NCI-H187 treated with DMSO at 0.1 percent for 48 hours (cell line): ENCODE measurements around the gene TRIM54.
"Not testable (repeated sequence)": the region's sequence is repeated elsewhere in the genome, so short reads cannot be mapped to it uniquely, and the experiment has no call there.

Source experiments
- DNase-seq: peaks from one replicate; lab custom pipeline; 2025; lab: John Stamatoyannopoulos, UW

TRIM54 gene

DNA sequence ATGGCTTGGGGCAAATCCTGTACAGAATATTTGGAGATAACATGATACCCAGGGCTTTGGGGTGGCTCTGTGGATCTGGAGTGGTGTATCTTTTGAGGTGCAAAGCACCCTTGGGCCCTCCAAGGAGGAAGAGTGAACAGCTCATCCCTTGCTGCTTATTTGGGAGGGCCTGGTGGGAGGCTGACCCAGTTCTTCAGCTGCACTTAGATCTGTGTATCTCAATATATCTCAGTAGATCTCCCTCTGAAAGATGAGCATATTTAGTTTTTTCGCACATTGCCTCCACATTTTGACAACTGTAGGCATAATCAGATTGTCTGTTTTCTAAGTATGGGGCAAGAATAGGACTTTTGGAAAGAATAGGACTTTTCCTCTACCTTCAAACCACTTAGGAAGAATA lies 2.8 kb downstream of the TRIM54 start:
- DNase-seq, result no peak

DNA sequence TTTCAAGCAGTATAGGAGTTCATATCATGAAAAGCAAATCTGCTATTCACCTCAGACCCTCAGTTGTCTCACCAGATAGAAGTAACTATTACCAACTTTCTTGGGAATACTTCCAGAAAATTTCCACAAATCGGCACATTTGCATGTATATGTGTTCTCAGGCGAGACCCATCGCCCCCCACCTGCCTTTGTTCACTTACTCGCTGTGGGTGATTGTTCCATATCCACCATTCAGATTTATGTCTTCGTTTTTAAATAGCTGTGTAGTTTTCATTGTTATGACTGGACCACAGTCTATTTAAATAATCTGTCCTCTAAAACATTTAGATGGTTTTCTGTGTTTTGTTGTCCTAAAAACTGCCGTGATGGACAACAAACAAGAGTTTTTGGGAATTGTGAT lies 3.3 kb downstream of the TRIM54 start:
- no peak for DNase-seq

DNA sequence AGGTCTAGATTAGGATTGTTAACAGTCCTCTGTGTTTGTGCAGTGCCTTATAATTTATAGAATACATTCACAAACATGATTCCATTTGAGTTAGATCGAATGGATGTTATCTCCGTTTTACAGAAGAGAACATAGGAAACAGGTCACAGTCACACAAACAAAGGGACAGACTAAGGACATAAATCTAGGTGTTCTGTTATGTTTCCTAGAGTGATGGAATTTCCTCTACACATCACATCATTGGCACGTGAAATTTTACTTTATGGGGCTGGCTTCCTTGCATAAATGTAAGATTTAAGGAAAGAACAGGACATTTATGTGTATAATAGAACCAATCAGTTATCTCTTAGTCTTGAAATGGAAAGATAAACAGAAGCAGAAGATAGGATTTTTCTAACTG lies 6.4 kb downstream of the TRIM54 start:
- DNase-seq, result no peak

DNA sequence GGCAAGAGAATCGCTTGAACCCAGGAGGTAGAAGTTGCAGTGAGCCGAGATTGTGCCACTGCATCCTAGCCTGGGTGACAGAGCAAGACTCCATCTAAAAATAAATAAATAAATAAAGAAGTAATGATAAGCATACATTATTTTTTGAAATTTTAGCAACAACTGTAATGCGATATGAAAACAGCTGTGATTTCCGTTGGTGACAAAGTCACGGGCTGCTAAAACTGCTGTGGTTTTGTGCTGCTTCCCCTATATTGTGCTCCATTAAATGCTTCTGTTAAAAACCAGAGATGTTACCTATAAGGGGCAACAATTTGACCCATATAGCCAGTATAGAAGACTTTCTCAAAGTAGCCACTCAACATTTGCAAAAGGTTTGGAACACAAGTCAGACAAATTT lies 8.3 kb downstream of the TRIM54 start:
- DNase-seq, result no peak

DNA sequence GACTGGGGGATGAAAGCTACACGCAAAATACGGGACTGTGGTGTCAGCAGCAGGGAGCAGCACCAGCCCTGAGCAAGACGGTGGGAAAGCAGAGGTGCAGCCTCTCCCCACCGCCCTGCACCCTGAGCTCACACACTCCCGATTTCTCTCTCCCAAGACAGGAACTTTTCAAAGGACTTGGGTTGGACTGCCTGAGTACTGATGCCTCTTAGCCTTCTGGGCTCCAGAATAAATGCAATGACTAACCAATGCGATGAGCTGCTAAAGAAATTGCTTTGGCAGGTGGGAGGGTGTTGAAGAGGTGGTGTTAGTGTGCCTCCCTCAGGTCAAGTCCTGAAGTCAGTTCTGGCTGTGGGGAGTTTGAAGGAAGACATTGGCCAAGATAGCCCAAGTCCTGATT lies 9.6 kb downstream of the TRIM54 start:
- no peak for DNase-seq

DNA sequence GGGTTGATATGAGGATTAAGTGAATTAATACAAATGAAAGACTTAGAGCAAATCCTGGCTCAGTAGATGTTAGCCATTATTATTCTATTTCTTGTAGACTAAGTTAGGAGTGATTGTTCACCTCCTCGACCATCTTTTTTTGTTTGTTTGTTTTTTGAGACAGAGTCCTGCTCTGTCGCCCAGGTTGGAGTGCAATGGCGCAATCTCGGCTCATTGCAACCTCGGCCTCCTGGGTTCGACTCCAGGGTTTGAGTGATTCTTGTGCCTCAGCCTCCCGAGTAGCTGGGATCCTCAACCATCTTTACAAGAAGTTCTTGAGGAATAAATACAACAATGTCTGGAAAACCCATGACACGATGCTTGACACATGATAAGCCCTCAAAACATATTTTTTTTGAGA lies 12.7 kb downstream of the TRIM54 start:
- DNase-seq, result no peak

DNA sequence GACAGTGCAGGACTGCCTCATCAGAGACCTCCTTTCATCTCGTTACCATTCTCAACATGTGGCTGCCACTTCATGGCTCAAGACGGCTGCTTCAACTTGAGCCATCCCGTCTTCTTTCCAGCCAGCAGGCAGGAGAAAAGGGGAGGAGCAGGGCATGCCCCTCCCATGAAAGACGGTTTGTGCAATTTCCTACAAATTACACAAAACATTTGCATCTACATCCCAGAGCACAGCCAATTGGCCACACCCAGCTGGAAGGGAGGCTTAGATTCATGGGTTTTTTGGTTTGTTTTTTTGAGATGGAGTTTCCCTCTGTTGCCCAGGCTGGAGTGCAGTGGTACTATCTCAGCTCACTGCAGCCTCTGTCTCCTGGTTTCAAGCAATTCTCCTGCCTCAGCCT lies 14.3 kb downstream of the TRIM54 start:
- no peak for DNase-seq

DNA sequence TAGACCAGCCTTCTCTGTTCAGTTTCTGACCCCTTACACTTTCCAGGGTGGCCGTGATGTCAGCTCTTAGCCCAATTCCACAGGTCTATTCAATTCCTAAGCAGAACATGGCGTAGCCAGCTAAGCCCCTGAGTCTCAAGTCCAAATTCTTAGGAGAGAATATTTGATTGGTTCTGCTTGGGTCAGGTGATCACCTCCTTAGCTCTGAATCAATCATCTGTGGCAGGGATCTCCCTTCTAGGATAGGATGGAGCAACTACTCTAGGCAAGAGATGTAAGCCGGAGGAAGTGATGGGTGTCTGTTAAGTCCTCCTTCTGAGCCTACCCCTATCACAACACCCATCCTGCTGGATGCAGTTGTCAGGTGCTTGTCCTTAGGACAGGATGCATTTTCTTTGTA lies 15.0 kb downstream of the TRIM54 start:
- DNase-seq, result no peak

DNA sequence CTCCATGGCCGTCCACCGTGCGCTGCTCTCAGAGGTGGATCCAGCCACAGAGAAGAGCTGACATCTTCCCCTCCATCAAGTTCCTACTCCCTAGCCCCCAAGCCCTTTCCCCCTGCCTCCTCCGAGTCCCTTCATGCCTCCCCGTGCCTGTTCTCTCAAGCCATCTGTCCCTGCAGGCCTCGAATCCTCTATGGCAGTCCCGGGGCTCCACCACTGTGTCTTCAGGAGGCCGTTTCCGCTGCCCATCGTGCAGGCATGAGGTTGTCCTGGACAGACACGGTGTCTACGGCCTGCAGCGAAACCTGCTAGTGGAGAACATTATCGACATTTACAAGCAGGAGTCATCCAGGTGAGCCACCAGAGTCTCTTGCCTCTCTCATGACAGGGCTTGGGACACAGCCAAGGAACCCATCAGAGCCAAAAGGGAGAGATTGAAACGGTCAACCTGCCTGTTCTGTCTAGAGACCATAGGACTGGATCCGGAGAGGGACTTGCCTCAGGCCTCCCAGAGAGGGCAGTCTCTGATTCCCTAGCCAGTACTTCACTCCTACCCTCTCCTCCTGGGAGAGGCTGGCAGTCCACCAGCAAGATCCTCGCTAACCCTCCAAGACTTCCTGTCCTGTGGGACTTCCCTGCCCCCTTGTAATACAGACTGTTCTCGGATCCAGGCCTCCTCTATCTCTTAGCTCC lies 16.3 kb downstream of the TRIM54 start:
- DNase-seq, result no peak

DNA sequence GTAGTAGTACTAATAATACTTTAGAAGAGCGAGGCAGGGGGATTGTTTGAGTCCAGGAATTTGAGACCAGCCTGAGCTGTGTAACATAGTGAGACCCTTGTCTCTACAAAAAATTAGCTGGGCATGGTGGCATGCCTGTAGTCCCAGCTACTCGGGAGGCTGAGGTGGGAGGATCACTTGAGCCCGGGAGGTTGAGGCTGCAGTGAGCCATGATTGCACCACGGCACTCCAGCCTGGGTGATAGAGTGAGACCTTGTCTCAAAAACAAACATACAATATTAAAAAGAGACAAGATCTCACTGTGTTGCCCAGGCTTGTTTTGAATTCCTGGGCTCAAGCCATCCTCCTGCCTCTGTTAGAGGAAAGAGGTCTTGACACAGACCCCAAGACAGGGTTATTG lies 18.4 kb downstream of the TRIM54 start:
- not testable (repeated sequence) for DNase-seq

DNA sequence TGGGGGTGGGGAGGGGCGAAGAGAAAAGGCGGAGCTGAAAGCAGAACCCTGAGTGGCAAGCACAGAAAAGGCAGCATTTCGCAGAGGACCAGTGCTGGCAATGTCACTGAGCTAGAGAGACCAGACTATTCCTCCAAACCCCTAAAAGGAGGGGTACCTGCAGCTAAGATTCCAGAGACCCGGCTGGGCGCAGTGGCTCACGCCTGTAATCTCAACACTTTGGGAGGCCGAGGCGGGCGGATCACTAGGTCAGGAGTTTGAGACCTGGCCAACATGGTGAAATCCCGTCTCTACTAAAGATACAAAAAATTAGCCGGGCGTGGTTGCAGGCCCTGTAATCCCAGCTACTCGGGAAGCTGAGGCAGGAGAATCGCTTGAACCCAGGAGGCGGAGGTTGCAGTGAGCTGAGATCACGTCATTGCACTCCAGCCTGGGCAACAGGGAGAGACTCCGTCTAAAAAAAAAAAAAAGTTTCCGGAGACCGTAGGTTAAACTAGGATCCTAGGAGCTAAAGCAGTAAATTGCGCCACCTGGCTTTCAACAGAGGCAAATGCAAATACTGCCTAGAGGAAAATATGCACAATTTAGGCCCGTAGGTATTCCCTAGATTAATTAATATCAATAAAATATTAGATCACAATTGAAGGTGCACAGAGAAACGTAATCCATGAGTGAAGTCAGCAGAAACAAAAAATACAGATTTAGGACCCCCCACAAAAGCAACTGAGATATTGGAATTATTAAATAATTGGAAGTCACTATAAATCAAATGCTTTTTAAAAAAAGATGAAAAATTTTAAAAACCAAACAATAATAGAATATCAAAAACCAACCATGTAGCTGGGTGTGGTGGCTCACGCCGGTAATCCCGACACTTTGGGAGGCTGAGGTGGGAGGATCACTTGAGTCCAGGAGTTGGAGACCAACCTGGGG lies 21.1 kb downstream of the TRIM54 start:
- DNase-seq, result no peak

DNA sequence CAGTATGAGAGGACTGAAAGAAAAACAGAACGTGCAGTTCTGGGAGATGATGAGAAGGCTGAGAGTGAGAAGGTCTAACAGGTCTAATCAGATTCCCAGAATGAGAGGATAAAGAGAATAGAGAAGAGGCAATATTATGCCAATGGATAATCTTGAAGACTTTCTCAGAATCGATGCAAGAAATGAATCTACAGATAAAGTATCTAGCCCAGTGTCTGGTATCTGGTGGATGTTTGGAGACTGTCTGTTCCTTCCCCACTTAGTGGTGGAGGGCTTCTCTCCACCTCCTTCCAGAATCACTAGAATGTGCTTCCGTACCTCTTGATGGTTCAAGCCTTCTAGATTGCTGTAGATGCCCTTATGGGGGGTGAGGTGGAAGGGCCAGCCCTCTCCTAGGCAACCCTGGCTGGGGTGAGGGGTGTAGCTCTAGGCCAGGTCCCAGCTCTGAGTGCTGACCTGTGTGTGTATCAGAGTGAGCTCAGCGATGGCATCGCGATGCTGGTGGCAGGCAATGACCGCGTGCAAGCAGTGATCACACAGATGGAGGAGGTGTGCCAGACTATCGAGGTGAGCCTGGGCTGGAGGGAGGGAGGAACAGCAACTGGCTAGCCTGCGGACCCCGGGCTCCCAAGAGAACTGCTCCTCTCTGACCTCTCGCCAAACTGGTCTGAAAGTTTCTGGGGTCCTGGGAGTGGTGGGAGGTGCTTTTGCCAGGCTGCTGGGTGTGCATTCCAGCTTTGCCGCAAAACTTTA lies 22.4 kb downstream of the TRIM54 start:
- no peak for DNase-seq

DNA sequence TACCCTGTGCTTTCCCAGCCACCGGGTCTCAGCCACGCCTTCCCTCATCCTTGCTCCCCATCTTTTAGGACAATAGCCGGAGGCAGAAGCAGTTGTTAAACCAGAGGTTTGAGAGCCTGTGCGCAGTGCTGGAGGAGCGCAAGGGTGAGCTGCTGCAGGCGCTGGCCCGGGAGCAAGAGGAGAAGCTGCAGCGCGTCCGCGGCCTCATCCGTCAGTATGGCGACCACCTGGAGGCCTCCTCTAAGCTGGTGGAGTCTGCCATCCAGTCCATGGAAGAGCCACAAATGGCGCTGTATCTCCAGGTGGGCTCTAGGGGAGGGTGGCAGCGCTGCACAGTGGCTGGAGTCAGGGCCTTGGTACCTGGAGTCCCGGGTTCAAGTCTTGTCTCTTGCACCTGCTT lies 23.3 kb downstream of the TRIM54 start:
- DNase-seq, result no peak

DNA sequence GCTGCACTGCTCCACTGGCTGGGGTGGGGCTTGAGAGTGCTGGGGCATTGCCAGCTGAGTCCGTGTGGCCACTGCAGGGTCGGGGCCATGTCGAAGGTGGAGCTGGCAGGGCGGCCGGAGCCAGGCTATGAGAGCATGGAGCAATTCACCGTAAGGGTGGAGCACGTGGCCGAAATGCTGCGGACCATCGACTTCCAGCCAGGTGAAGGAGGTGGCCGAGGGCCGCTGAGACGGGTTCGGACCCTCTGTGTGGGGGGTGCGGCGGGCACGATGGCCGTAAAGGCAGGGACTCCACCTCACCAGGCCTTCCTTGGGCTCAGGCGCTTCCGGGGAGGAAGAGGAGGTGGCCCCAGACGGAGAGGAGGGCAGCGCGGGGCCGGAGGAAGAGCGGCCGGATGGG lies 23.9 kb downstream of the TRIM54 start:
- DNase-seq, result no peak

DNA sequence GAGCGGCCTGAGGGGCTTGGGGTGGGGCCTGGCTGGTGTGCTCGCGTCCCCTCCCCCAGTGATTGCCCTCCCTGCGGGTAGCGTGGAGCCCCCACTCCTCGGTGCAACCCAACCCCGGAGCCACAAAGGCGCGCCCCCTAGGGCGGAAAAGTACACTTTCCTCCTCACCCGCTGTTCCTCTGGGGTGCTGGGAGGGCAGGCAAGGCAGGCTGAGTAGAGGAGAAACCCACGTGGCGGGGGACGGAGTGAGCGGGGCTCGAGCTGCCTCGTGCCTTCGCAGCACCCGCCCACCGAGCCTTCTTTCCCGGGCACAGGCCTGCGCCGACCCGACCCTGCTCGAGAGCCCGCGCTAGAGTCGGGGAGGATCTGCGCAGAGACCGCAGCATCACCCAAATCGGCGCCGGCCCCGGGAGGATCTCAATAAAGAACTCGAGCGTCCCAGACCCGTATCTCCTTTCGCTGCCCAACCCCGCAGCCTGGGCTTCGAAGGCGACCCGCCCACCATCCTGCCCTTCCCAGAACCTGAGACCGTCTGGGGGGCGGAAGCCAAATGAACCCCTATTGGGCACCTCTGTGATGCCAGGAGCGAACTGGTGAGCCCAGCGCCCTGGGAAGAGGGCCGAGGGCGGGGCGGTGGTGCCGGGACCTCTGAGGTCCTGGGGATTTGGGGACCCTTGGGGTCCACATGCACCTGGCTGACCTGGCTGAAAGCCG lies 24.5 kb downstream of the TRIM54 start:
- DNase-seq, result no peak

DNA sequence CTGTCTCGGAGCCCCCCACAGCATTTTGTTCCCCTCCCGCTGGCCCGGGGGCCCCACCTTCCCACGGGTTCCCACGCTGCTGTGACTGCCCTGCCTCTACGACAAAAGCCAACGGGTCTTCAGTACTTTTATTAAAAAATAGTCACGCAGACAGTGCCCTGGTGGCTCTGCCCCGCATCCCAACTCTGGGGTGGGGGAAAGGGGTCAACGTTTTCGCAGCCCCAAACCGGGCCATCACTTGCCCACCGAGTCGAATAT lies 25.0 kb downstream of the TRIM54 start:
- DNase-seq, result no peak

DNA sequence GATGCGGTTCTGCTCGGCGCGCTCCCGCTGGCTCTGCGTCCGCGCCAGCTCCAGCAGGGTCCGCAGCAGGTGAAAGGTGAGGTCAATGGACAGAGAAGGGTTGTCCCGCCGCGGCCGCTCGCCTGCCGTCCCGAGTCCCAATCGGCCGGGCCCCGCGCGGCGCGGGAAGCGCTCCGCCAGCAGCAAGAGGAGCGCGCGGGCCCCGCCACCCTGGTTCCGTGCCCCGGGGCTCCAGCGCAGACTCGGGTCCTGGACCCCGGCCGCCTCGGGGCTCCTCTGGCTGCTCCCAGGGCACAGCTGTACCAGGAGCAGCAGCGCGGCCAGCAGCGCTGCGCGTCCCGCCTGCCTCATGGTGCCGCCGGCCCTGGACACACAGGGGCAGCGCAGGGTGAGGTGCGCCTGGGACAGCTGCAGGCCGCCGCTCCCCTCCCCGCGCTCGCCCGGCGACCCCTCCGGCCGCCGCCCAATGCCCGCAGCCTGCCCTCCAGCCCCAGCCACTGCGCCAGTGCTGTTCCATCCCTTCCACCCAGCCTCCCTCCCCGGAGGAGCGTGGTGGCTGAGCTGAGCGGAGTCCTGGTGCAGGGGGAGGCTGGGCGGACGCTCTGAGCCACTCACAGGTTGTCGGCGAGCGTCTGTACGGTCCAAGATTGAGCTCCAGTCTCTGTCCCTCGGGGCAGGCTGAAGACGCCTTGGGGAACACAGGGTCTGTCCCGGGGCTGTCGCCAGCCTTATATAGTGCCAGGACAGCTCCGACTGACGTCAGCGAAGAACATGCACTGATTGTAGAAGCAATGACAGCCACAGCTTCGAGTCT lies 25.5 kb downstream of the TRIM54 start:
- DNase-seq, result no peak

DNA sequence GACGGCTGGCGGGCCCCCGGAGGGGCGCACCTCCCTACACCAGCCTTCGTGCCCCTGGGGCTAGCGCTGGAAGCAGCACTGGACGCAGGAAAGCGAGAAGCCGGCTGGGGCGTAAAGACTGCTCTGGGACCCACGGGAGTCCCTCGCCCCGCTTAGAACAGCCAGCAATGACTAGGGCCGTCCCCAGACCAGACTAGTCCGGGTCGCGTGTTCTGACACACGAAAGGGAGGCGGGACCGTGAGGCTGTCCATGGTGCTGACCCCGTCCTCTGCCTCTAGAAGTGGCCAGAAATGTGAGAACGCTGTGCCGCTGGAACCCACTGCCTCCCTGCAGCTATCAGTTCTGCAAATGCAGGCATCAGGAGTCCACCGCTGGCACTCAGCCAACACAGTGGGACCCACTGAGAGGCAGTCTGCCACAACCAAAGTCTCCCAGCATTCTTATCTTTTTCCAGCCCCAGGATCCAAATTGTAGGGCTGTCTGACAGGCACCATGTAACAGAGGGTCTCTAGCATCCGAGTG lies 26.2 kb downstream of the TRIM54 start, which contains the start of gene UCN:
TSS of gene UCN (minus strand) at position 87 of the 523 bp plus-strand sequence. CDS start 550 bp downstream, outside the sequence.
- no peak for DNase-seq

DNA sequence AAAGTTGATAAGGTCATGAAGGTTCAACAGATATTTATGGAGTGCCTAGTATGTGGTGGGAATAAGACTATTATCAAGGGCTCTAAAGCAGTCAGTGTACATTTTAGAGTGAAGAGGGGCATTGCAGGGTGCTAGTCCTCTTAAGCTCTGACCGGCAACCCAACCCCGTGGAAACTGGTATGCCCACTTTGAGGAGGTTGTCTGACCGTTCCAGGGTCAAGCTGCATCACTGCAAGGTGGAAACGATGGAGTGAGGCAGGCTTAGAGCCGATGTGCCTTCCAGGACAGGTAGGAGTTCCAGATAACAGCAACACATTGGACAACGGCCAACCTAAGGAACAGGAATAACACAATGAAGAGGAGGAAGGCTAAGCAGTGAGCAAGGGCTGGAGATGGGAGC lies 27.4 kb downstream of the TRIM54 start:
- no peak for DNase-seq

DNA sequence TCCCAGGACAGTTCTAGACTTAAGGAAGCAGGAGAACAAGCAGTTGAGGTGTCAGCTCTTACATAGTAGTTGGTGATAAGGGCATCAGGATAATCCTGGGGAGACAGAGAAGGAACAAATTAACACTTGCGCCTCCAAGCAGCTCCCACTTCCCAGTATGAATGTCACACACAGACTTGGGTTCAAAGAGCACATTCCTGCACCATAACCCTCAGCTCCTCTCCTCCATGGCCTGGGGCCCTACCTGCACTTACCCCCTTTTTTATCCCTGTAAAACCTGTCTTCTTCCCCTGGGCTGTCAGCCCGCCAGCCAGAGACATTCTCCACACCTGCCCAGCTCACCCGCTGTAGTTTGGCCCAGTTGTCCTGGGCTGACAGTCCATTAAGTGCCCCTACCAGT lies 29.9 kb downstream of the TRIM54 start:
- DNase-seq, result no peak
